RWPE1 (cell line): ENCODE data around the gene INF2.
"Not testable (repeated sequence)": the region's sequence is repeated elsewhere in the genome, so short reads cannot be mapped to it uniquely, and the experiment has no call there.

Experiments used
- CTCF ChIA-PET: fragments of 350-600 bp; sonication (Branson Sonifier 250); formaldehyde crosslinking; extraction: SDS; loops from one replicate; lab custom pipeline; 2021; lab: Yijun Ruan, JAX
- POLR2A ChIA-PET: fragments of 400-600 bp; formaldehyde crosslinking; extraction: SDS; loops from one replicate; lab custom pipeline; 2020; ENCODE audit warnings: antibody characterized with exemption; ENCODE audit not compliant: low non-redundant PET; lab: Yijun Ruan, JAX
- DNase-seq: peaks from one replicate; pipeline ENCODE4 v3.0.0; 2012; ENCODE audit warnings: low spot score
- H3K27ac ChIP-seq: fragments of 450-650 bp; 2 replicates; pipeline ENCODE4 v1.5.1; 2017
- TF ChIP-seq, protein P1 (sequence below): fragments of 450-650 bp; conservative IDR thresholded peaks from 2 replicates; pipeline ENCODE4 v1.5.1; 2017; ENCODE audit warnings: low read depth, mild to moderate bottlenecking

The INF2 gene

DNA sequence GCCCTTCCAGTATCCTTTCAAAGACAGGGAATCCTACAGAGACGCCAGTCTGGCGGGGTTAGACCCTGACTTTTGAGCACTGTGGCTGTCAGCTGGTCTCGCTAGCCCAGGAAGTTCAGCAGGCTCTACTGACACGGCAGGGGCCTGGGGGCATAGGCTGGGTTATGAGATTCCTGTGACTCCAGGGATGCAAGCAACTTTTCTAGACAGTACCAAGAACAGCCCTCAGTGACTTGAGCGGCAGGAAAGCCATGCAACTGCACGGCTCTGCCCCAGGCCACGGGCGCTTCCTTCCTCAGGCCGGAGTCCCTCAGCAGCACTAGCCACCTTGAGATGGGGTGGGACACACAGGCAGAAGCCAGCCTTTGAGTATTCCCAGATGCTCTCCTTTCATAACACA is 58.5 kb downstream of the INF2 start:
- ChIA-PET POLR2A (interaction anchor here (0.9 to 1.8 kb wide), 2 partner anchors 11 to 23 kb away, joined by 4 to 7 read pairs; no protein-coding TSS in a partner anchor), CTCF (interaction anchor here (3.8 kb wide), 1 partner anchor 25 kb away, joined by 28 read pairs; the partner anchor contains the start of gene ADSS1)
- TF ChIP-seq, protein P1, sequence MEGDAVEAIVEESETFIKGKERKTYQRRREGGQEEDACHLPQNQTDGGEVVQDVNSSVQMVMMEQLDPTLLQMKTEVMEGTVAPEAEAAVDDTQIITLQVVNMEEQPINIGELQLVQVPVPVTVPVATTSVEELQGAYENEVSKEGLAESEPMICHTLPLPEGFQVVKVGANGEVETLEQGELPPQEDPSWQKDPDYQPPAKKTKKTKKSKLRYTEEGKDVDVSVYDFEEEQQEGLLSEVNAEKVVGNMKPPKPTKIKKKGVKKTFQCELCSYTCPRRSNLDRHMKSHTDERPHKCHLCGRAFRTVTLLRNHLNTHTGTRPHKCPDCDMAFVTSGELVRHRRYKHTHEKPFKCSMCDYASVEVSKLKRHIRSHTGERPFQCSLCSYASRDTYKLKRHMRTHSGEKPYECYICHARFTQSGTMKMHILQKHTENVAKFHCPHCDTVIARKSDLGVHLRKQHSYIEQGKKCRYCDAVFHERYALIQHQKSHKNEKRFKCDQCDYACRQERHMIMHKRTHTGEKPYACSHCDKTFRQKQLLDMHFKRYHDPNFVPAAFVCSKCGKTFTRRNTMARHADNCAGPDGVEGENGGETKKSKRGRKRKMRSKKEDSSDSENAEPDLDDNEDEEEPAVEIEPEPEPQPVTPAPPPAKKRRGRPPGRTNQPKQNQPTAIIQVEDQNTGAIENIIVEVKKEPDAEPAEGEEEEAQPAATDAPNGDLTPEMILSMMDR, result no peak
- no peak for DNase-seq
- peak overlapping the region; percentile 94 for H3K27ac ChIP-seq

GRCh38 chr14:104749111-104749649 is 59.8 kb downstream of the INF2 start:
- DNase-seq, result peak; percentile 55
- peak overlapping the region; percentile 94 for H3K27ac ChIP-seq
- CTCF ChIA-PET, result interaction anchor here (0.6 to 3.8 kb wide), 3 partner anchors 19 to 29 kb away, joined by 3 to 28 read pairs (median 5); partner anchors contain the start of gene ADSS1
- POLR2A ChIA-PET, result interaction anchor here (0.6 to 1.8 kb wide), 2 partner anchors 24 to 666 kb away, joined by 3 to 7 read pairs; no protein-coding TSS in a partner anchor
- TF ChIP-seq, protein P1, result peak; percentile 31; the same call in 1 of the 2 replicates

DNA sequence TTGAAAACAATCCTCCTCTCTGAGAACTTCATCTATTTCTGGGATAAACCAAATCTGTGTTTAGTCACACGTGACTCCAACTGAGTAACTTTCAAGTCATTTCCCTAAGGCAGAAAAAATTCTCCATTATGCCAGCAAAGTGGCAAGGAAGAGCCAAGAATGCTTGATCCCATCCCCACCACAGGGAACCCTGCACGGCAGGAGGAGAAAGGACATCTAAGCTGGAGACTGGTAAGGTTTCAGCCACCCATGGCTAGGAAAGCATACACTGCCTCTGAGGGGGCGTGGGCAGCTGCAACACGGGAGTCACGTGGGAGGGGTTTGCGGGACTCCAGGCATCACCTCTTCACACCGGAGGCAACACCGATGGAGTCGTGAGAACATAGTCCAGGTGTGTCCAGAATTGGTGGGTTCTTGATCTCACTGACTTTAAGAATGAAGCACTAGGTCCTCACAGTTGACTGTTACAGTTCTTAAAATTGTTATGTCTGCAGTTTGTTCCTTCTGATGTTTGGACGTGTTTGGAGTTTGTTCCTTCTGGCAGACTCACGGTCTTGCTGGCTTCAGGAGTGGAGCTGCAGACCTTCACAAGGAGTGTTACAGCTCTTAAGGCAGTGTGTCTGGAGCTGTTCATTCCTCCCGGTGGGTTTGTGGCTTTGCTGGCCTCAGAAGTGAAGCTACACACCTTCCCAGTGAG is 60.8 kb downstream of the INF2 start:
- H3K27ac ChIP-seq, result peak overlapping the region; percentile 94
- CTCF ChIA-PET, result interaction anchor here (0.6 to 3.8 kb wide), 3 partner anchors 27 to 45 kb away, joined by 3 to 28 read pairs (median 4); partner anchors contain the start of gene ADSS1
- DNase-seq, result no peak
- TF ChIP-seq, protein P1, result no peak
- POLR2A ChIA-PET, result no interaction called here

GRCh38 chr14:104750753-104751057 is 61.3 kb downstream of the INF2 start:
- CTCF ChIA-PET, result interaction anchor here (0.6 to 1.1 kb wide), 2 partner anchors 26 to 27 kb away, joined by 3 to 9 read pairs; partner anchors contain the start of gene ADSS1
- not testable (repeated sequence) for DNase-seq
- peak overlapping the region; percentile 94 for H3K27ac ChIP-seq
- POLR2A ChIA-PET, result interaction anchor here (0.7 kb wide), 1 partner anchor 26 kb away, joined by 3 read pairs; the partner anchor contains the start of gene ADSS1

- CTCF ChIA-PET, result interaction anchor here (0.6 to 1.7 kb wide), 7 partner anchors 20 to 643 kb away, joined by 3 to 9 read pairs (median 3); partner anchors contain the start of gene ADSS1
- peak overlapping the region; percentile 94 for H3K27ac ChIP-seq
- TF ChIP-seq, protein P1, result peak; percentile 36
- DNase-seq, result no peak
- POLR2A ChIA-PET, result interaction anchor here (0.7 to 1.0 kb wide), 3 partner anchors 27 to 115 kb away, joined by 3 read pairs; partner anchors contain the start of gene ADSS1
Measured at GRCh38 chr14:104751539-104752422, 62.4 kb downstream of the INF2 start.

GRCh38 chr14:104752423-104752734 is 63.0 kb downstream of the INF2 start:
- POLR2A ChIA-PET, result interaction anchor here (0.8 to 1.0 kb wide), 3 partner anchors 70 to 114 kb away, joined by 3 read pairs; no protein-coding TSS in a partner anchor
- TF ChIP-seq, protein P1, result no peak
- DNase-seq, result no peak
- peak overlapping the region; percentile 94 for H3K27ac ChIP-seq
- CTCF ChIA-PET, result interaction anchor here (0.6 to 1.7 kb wide), 4 partner anchors 21 to 399 kb away, joined by 3 to 7 read pairs (median 3); no protein-coding TSS in a partner anchor
